ENCODE results near the gene HCRT. TPM values are rescaled to one million over a fixed set of nuclear protein-coding genes. Genes with fewer than 3 reads are reported as not detected.

The HCRT gene
- total and polyA plus RNA-seq, 2 of the 8 experiments (the other 6 are each of a cell fraction or from before 2014, with no cell fraction given) = not detected

- H2BK20ac ChIP-seq (ENCODE audit: low read length) = no peak overlapping the region
- peak overlapping the region; percentile 91; the same call in 1 of the 2 replicates for H4K8ac ChIP-seq (ENCODE audit: extremely low read depth, insufficient read depth, low read length)
- H3K79me2 ChIP-seq (ENCODE audit: control insufficient read depth in 1 of 2, insufficient read depth in 2 of 2, low read length in 2 of 2) = no peaks in the 10 kb centered on the region
- FAIRE-seq (no peak), DNase-seq (ENCODE audit: low read depth in 1 of 2, low spot score in 2 of 2) (no peak)
- no peak overlapping the region for H3K4ac ChIP-seq (replicated peaks; ENCODE audit: insufficient read length, low read depth, low read length)
- H2BK120ac ChIP-seq (replicated peaks; ENCODE audit: low read depth, low read length) = no peak overlapping the region
- no peaks in the 10 kb centered on the region for H3K79me1 ChIP-seq (ENCODE audit: low read depth, low read length)
- ChIA-PET CTCF (ENCODE audit: partially characterized antibody) (interaction anchor here (1.3 to 2.7 kb wide), 2 partner anchors 11 to 59 kb away, joined by 4 to 13 read pairs; partner anchors contain the start of gene KCNH4), POLR2A (ENCODE audit: partially characterized antibody) (interaction anchor here (2.5 kb wide), 1 partner anchor 8 kb away, joined by 7 read pairs; no protein-coding TSS in a partner anchor)
- H3K36me3 ChIP-seq (ENCODE audit: control insufficient read depth in 2 of 4, insufficient read depth in 4 of 4, low read length in 3 of 4) = no peaks in the 10 kb centered on the region
- no peak overlapping the region for H2BK15ac ChIP-seq (ENCODE audit: low read length)
- no peak overlapping the region for H3K56ac ChIP-seq (replicated peaks; ENCODE audit: insufficient read length, low read depth, low read length)
- no peaks in the 10 kb centered on the region for H3K27me3 ChIP-seq (replicated peaks in 1 of 4; ENCODE audit: control insufficient read depth in 3 of 4, extremely low read depth in 1 of 4, insufficient read depth in 3 of 4, low read length in 3 of 4)
- no peaks in the 10 kb centered on the region for H3K9me3 ChIP-seq (ENCODE audit: insufficient read depth in 2 of 2, low read depth in 1 of 2, low read length in 1 of 2)
- TF ChIP-seq TCF12 (IDR thresholded peaks at IDR 0.05; ENCODE audit: low read depth, low read length) = no peak
- TF ChIP-seq SRF (IDR thresholded peaks at IDR 0.05; ENCODE audit: low read depth, low read length) = no peak
- TF ChIP-seq POLR2A (IDR thresholded peaks at IDR 0.05; ENCODE audit: control extremely low read depth in 1 of 2, low read depth in 2 of 2, low read length in 2 of 2) = no peak
- TF ChIP-seq CTBP2 (IDR thresholded peaks at IDR 0.05; ENCODE audit: borderline replicate concordance, insufficient read depth, insufficient read length, low read length) = no peak
- TF ChIP-seq JUN (IDR thresholded peaks at IDR 0.05; ENCODE audit: low read depth, low read length) = no peak
- no peak for TF ChIP-seq SIRT6 (IDR thresholded peaks at IDR 0.05; ENCODE audit: low read length)
- TF ChIP-seq TEAD4 (IDR thresholded peaks at IDR 0.05; ENCODE audit: low read depth, low read length) = no peak
- TF ChIP-seq, protein P1, sequence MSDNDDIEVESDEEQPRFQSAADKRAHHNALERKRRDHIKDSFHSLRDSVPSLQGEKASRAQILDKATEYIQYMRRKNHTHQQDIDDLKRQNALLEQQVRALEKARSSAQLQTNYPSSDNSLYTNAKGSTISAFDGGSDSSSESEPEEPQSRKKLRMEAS (IDR thresholded peaks at IDR 0.05) = no peak
- TF ChIP-seq TAF1 (IDR thresholded peaks at IDR 0.05; ENCODE audit: low read depth, low read length) = no peak
- no peak overlapping the region for H3K4me2 ChIP-seq (ENCODE audit: insufficient read depth in 1 of 2, low read depth in 2 of 2, low read length in 2 of 2)
- WGBS, 2 experiments (ENCODE audit: extremely low coverage in 1 of 2, insufficient coverage in 1 of 2, insufficient read length in 1 of 2, insufficient replicate concordance in 2 of 2, low coverage in 1 of 2, low lambda C conversion rate in 2 of 2, missing lambda C conversion rate in 1 of 2) = 94% methylated on average over 22 of the region's 23 CpGs; no CpG with 5 or more reads in 1 of the 2 experiments
- no peak overlapping the region for H2BK5ac ChIP-seq (ENCODE audit: low read depth, low read length)
- H3K27ac ChIP-seq (ENCODE audit: low read depth, low read length) = no peak overlapping the region
- H3K4me1 ChIP-seq (replicated peaks in 1 of 4; ENCODE audit: control insufficient read depth in 3 of 4, insufficient read depth in 4 of 4, low read length in 3 of 4) = peaks cover 0 to 4% (median 3%) of the 10 kb centered on the region in 4 experiments; a peak in 5 of 7 replicates
- H4K20me1 ChIP-seq (replicated peaks in 1 of 2; ENCODE audit: control insufficient read depth in 1 of 2, insufficient read depth in 2 of 2, low read length in 2 of 2) = peaks cover 0 to 1% of the 10 kb centered on the region in 2 experiments
- H3K14ac ChIP-seq (ENCODE audit: insufficient read length) = no peak overlapping the region
- no peak overlapping the region for H2AK5ac ChIP-seq (ENCODE audit: low read depth, low read length)
- H4K5ac ChIP-seq (ENCODE audit: insufficient read length, low read depth, low read length) = no peak overlapping the region
- H4K91ac ChIP-seq (replicated peaks; ENCODE audit: insufficient read length, low read length) = peak overlapping the region; percentile 42
- no peak overlapping the region for H3K4me3 ChIP-seq (ENCODE audit: extremely low read depth in 1 of 4, insufficient read depth in 2 of 4, low read depth in 3 of 4, low read length in 4 of 4)
- no peak overlapping the region for H2AFZ ChIP-seq (ENCODE audit: low read length)
- H3K23me2 ChIP-seq (ENCODE audit: low read depth, low read length) = no peaks in the 10 kb centered on the region
- peak overlapping the region; percentile 68; the same call in 1 of the 2 replicates for H2BK12ac ChIP-seq (ENCODE audit: low read depth, low read length)
- H3K18ac ChIP-seq (ENCODE audit: extremely low read depth, low read length) = no peak overlapping the region
- H3K23ac ChIP-seq (ENCODE audit: insufficient read length) = no peak overlapping the region
- no peak overlapping the region for H3K9ac ChIP-seq (replicated peaks in 1 of 4; ENCODE audit: extremely low read depth in 1 of 4, low read depth in 3 of 4, low read length in 3 of 4)
Measured at GRCh38 chr17:42192189-42193126, 7.2 kb upstream of the HCRT start.

All from H1 (cell line).